Astrocyte (in vitro differentiated cells and primary cell): ENCODE measurements around the gene OSTF1.

Experiments
- EZH2 ChIP-seq: IDR thresholded peaks from 2 replicates; pipeline ENCODE4 v1.6.1; 2012; ENCODE audit warnings: mild to moderate bottlenecking, low read length, inconsistent platforms; ENCODE audit not compliant: insufficient read depth
- TF ChIP-seq, protein P1 (sequence below): IDR thresholded peaks from 2 replicates; pipeline ENCODE4 v1.5.1; 2011; ENCODE audit warnings: low read depth, mild to moderate bottlenecking, inconsistent platforms, low read length, moderate library complexity; ENCODE audit not compliant: insufficient read depth

DNA sequence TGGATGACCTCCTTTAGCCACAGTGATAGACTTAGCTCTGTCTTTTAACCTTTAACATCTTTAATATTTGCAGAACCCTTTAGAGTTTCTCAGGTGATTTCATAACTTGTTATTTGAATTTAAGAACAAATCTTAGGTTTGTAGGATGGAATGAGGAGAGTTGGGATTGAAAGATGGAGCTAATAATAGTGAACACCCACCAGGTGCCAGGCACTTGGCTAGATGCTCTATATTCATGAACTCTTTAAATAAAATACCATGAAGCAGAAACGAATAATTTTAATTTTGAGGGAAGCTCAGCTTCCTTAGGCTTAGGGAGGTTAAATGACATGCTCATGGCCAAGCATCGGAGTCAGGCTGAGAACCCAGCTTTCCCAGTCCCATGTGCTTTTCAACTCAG, 40.8 kb upstream of the OSTF1 start:
- no peak for TF ChIP-seq EZH2
- TF ChIP-seq, protein P1, sequence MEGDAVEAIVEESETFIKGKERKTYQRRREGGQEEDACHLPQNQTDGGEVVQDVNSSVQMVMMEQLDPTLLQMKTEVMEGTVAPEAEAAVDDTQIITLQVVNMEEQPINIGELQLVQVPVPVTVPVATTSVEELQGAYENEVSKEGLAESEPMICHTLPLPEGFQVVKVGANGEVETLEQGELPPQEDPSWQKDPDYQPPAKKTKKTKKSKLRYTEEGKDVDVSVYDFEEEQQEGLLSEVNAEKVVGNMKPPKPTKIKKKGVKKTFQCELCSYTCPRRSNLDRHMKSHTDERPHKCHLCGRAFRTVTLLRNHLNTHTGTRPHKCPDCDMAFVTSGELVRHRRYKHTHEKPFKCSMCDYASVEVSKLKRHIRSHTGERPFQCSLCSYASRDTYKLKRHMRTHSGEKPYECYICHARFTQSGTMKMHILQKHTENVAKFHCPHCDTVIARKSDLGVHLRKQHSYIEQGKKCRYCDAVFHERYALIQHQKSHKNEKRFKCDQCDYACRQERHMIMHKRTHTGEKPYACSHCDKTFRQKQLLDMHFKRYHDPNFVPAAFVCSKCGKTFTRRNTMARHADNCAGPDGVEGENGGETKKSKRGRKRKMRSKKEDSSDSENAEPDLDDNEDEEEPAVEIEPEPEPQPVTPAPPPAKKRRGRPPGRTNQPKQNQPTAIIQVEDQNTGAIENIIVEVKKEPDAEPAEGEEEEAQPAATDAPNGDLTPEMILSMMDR, result no peak
